ENCODE results near the gene MYLK. TPM values are rescaled to one million over a fixed set of nuclear protein-coding genes. Genes with fewer than 3 reads are reported as not detected.
"Not testable (repeated sequence)": the region's sequence is repeated elsewhere in the genome, so short reads cannot be mapped to it uniquely, and the experiment has no call there.

The MYLK gene
- total RNA-seq, 1 experiment from 2014 or later = 28.8 TPM

- in situ Hi-C loops (cut with HindIII; ENCODE audit: low pct_unique_long_range_greater_than_20kb, low sequenced_read_pairs) = no loop called here
- DNase-seq (ENCODE audit: low read depth) = no peak
These were observed 265.2 kb downstream of the MYLK start for GRCh38 chr3:123618768-123619484.

- in situ Hi-C loops (cut with HindIII; ENCODE audit: low pct_unique_long_range_greater_than_20kb, low sequenced_read_pairs) = no loop called here
- DNase-seq (ENCODE audit: low read depth) = no peak
These were observed 265.9 kb downstream of the MYLK start for GRCh38 chr3:123618076-123618708.

DNA sequence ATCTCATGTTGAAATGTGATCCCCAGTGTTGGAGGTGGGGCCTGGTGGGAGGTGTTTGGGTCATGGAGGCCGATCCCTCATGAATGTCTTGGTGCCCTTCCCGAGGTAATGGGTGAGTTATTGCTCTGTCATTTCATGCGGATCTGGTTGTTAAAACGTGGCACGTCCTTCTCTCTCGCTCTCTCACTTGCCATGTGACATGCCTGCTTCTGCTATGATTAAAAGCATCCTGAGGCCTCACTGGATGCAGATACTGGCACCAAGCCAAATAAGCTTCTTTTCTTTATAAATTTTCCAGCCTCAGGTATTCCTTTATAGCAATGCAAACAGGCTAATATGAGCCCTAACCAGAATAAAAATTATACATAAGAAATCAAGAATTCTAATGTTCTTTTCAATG lies 267.5 kb downstream of the MYLK start:
- in situ Hi-C loops (cut with HindIII; ENCODE audit: low pct_unique_long_range_greater_than_20kb, low sequenced_read_pairs) = no loop called here
- DNase-seq (ENCODE audit: low read depth) = no peak

DNA sequence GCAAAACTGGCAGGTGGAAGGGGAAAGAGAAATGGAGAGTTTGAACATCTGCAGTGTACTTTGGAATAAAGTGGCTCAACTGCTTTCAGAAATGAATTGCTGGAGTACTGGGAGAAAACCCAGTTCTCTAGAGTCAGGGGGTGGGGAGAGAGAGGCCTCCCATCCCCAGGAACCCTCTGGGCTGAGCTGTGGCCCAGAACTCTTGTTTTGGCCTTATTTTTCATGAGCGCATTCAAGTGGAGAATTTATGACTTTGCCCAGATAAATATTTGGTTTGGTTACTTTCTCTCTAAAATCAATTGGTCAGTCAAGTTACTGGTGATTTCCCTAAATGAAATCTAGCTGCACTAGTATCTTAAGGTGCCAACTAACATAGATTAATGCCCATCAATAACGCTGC lies 270.6 kb downstream of the MYLK start:
- in situ Hi-C loops (cut with HindIII; ENCODE audit: low pct_unique_long_range_greater_than_20kb, low sequenced_read_pairs) = no loop called here
- DNase-seq (ENCODE audit: low read depth) = no peak

- in situ Hi-C loops (cut with HindIII; ENCODE audit: low pct_unique_long_range_greater_than_20kb, low sequenced_read_pairs); DNase-seq (ENCODE audit: low read depth): not testable (repeated sequence)
These were observed 272.5 kb downstream of the MYLK start for GRCh38 chr3:123611674-123612073.

GRCh38 chr3:123611082-123611481 lies 273.1 kb downstream of the MYLK start:
- no peak for DNase-seq (ENCODE audit: low read depth)
- in situ Hi-C loops (cut with HindIII; ENCODE audit: low pct_unique_long_range_greater_than_20kb, low sequenced_read_pairs) = no loop called here

DNA sequence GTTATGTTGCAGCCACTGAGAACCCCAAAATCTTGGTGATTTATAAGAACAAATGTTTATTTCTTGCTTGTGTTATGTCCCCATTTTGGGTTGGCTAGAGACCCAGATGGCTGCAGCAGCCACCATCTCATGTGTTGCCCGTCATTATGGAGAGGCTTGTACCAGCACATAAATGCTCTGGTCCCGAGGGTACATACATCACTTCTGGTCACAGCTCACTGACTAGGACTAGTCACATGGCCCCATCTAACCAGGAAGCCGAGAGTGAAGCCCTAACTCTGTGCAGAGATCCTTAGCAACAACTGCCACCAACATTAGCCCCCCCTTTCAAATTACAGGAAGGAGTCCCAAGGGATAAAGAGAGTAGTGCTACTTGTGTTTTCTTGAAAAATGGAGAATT lies 273.8 kb downstream of the MYLK start:
- in situ Hi-C loops (cut with HindIII; ENCODE audit: low pct_unique_long_range_greater_than_20kb, low sequenced_read_pairs) = no loop called here

GRCh38 chr3:123609063-123609462 lies 275.1 kb downstream of the MYLK start:
- in situ Hi-C loops (cut with HindIII; ENCODE audit: low pct_unique_long_range_greater_than_20kb, low sequenced_read_pairs) = no loop called here
- no peak for DNase-seq (ENCODE audit: low read depth)

More for the DNA sequence above, 273.8 kb downstream of the MYLK start:
- DNase-seq (ENCODE audit: low read depth) = peak; percentile 67

DNA sequence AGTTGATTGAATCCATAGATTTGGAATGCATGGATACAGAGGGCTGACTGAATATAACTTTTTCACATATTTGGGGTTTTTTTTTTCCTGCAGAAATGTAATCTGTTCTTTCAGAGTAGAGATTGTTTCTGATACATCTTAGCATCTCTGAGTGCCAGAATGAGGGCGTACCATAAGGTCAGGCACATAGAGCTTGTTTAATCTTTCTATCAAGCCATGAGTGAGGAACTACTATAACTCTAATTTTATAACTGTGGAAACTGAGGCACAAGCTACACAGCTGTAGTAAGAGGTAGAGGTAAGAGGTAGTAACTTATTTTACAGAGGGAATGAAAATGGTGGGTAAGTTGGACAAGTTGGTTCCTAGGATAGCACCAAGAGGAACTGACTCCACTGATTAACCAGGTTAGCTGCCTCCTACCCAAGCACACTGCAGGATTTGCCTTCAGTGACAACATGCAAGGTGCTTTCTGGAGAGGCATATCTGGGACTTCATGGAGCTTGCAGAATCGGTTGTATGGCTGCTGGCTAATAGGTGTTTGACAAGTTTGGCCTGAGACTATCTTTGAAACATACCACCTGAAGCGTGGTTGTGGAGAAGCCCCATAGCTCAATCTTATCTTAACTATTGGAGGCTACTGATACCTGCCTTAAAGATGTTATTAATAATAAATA lies 275.7 kb downstream of the MYLK start:
- in situ Hi-C loops (cut with HindIII; ENCODE audit: low pct_unique_long_range_greater_than_20kb, low sequenced_read_pairs) = no loop called here

DNA sequence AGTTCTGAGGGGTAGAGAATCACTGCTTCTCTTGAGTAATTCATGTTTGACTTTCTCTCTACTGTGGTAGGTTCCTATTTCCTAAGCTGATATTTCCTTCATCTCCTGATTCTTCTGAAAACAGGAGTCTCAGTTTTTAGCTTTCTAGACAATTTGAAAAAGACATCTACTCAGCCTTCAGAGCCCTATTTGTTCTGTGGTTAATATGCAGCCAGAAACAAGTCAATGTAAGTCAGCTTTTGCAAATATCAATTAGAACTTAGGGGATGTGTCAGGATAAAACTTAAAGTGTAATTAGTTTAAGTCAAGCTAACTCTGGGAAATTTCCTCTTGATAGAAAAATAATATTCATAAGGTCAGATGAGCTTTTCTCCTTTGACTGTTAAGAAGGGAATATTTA lies 277.6 kb downstream of the MYLK start:
- in situ Hi-C loops (cut with HindIII; ENCODE audit: low pct_unique_long_range_greater_than_20kb, low sequenced_read_pairs) = no loop called here
- no peak for DNase-seq (ENCODE audit: low read depth)

More for the DNA sequence above, 275.7 kb downstream of the MYLK start:
- DNase-seq (ENCODE audit: low read depth) = no peak

GRCh38 chr3:123605789-123606234 lies 278.3 kb downstream of the MYLK start:
- in situ Hi-C loops (cut with HindIII; ENCODE audit: low pct_unique_long_range_greater_than_20kb, low sequenced_read_pairs) = no loop called here
- DNase-seq (ENCODE audit: low read depth) = peak; percentile 52

- in situ Hi-C loops (cut with HindIII; ENCODE audit: low pct_unique_long_range_greater_than_20kb, low sequenced_read_pairs); DNase-seq (ENCODE audit: low read depth): not testable (repeated sequence)
These were observed 281.0 kb downstream of the MYLK start for GRCh38 chr3:123603153-123603552.

DNA sequence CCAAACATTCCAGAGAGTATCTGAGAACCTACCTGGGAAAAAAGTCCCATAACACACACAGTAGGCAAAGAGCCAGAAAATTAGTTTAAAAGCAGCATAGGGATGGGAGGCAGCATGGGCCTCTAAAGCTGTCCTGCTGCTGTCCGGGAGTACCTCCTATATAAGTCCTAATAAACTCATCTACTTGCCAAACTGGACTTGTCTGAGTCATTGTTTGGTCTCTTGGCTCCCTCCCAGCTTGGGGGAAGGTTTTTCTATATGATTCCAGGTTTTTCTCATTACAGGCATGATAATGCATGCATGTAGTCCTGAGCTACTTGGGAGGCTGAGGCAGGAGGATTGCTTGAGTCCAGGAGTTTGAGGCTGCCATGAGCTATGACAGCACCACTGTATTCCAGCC lies 281.8 kb downstream of the MYLK start:
- in situ Hi-C loops (cut with HindIII; ENCODE audit: low pct_unique_long_range_greater_than_20kb, low sequenced_read_pairs) = no loop called here
- peak; percentile 29 for DNase-seq (ENCODE audit: low read depth)

GRCh38 chr3:123600863-123601262 lies 283.3 kb downstream of the MYLK start:
- DNase-seq (ENCODE audit: low read depth); in situ Hi-C loops (cut with HindIII; ENCODE audit: low pct_unique_long_range_greater_than_20kb, low sequenced_read_pairs): not testable (repeated sequence)

GRCh38 chr3:123597561-123597960 lies 286.6 kb downstream of the MYLK start:
- in situ Hi-C loops (cut with HindIII; ENCODE audit: low pct_unique_long_range_greater_than_20kb, low sequenced_read_pairs) = no loop called here
- no peak for DNase-seq (ENCODE audit: low read depth)

DNA sequence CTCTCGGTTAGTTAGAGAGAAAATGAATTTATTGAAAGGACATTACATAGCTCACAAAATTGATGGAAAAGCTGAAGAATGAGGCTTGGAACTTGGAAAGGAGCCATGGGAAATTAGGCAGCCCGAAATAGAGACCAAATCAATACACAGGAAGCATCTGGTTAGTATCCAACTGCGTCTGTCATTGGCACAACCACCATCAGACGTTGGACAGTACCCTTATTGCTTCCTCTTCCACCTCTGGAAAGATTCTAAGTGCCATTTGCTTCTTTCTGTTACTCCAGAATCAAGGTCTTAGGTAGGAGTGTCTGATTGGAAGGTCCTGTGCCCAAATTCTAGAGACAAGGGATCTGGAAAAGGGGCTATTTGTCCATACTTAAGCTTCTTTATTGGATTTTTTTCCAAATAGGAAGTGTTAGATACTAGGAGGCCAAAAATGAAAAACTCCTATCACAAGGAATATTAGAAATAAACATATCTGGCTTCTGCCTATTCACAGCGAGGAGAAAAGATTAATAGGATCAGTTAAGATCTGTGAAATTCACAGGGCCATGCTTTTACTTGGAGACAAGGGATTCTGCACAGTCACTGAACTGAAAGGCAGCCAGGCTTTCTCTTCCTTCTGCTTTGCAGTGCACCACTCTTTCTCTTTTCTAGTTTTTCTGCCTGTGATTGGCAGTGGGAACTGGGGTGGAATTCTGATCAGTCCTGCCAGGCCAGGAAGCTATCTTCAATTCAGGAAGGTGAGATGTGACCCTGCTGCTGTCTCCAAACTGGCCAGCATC lies 288.5 kb downstream of the MYLK start:
- DNase-seq (ENCODE audit: low read depth) = no peak
- in situ Hi-C loops (cut with HindIII; ENCODE audit: low pct_unique_long_range_greater_than_20kb, low sequenced_read_pairs) = no loop called here

DNA sequence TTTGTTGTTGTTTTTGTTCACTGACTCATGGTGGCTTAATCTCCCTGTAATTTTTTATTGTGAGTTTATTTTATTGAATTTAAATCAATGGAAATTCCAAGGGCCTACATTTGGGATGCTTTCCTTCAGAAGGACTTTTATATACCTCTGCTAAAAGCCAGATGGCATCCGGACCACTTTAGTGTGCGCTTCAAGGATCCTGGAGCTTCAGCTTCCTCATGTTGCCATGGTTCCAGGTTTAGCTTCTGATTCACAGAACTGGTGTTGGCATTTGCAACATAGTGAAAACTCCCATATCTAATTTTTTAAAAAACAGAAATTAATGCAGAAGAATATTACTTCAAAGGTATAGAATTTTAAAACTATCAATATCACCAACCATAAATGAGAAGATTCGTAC lies 290.8 kb downstream of the MYLK start:
- DNase-seq (ENCODE audit: low read depth) = no peak
- in situ Hi-C loops (cut with HindIII; ENCODE audit: low pct_unique_long_range_greater_than_20kb, low sequenced_read_pairs) = no loop called here

GRCh38 chr3:123590685-123591450 lies 293.3 kb downstream of the MYLK start:
- no peak for DNase-seq (ENCODE audit: low read depth)
- in situ Hi-C loops (cut with HindIII; ENCODE audit: low pct_unique_long_range_greater_than_20kb, low sequenced_read_pairs) = no loop called here

All from Caki2 (cell line).